HL-60 (cell line): ENCODE results near the gene DAGLB.
A peak's percentile ranks its signal among the peaks of the same experiment; 100 is the strongest.

Experiments
- DNase-seq, 2 experiments: peaks; one replicate each; pipeline ENCODE4 v3.0.0-alpha.2; 2010 to 2020; ENCODE audit warnings: low read depth in 1 of 2, low spot score in 1 of 2
- H3K27ac ChIP-seq: fragments of 250-450 bp; sonication (Bioruptor Pico); replicated peaks from 2 replicates; pipeline ENCODE4 v1.5.1; 2020; ENCODE audit warnings: mild to moderate bottlenecking, moderate library complexity
- H3K27me3 ChIP-seq: fragments of 250-450 bp; sonication (Bioruptor Pico); 2 replicates; pipeline ENCODE4 v1.5.1; 2021; ENCODE audit warnings: mild to moderate bottlenecking, moderate library complexity; ENCODE audit not compliant: insufficient read depth, poor library complexity, severe bottlenecking
- H3K4me3 ChIP-seq: replicated peaks from 2 replicates; pipeline ENCODE4 v1.5.1; 2011; ENCODE audit warnings: mild to moderate bottlenecking, control low read depth, low read length; ENCODE audit not compliant: insufficient read depth
- GABPA ChIP-seq: IDR thresholded peaks from 2 replicates; pipeline ENCODE4 v1.6.1; 2012; ENCODE audit warnings: low read depth
- POLR2AphosphoS5 ChIP-seq: IDR thresholded peaks from 2 replicates; pipeline ENCODE4 v1.6.1; 2012; ENCODE audit warnings: low read depth
- SPI1 ChIP-seq: IDR thresholded peaks from 2 replicates; pipeline ENCODE4 v1.6.1; 2012; ENCODE audit warnings: low read depth, mild to moderate bottlenecking, borderline replicate concordance
- TF ChIP-seq, protein P1 (sequence below): IDR thresholded peaks from 2 replicates; pipeline ENCODE4 v1.6.1; 2012; ENCODE audit warnings: low read depth; ENCODE audit not compliant: insufficient replicate concordance
- TF ChIP-seq, protein P2 (sequence below): IDR thresholded peaks from one replicate; pipeline ENCODE4 v1.5.1; 2011; ENCODE audit warnings: low read length, control low read depth, inconsistent platforms; ENCODE audit not compliant: insufficient read depth

The DAGLB gene

DNA sequence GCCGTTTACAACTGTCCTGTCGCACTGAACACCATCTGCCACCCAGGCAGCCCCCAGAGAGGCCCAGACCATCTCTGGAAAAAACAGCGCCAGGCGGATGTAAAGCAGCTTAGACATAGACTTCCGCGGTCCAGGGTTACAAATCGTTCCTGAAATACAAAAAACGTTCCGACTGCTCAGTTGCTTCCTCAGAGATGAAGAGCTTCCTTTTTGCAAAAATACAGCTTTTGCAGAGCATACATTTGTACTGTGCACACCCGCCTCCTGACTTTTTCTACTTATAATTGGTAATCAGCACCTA is 11.4 kb downstream of the DAGLB start:
- peak overlapping the region; percentile 87 for H3K27ac ChIP-seq
- peak in 1 of 2 experiments; percentile 97 for DNase-seq
- H3K27me3 ChIP-seq, result no peaks in the 10 kb centered on the region
- H3K4me3 ChIP-seq, result no peak overlapping the region
- TF ChIP-seq GABPA (peak; percentile 65), POLR2AphosphoS5 (peak; percentile 86), SPI1 (no peak)
- TF ChIP-seq, protein P1, sequence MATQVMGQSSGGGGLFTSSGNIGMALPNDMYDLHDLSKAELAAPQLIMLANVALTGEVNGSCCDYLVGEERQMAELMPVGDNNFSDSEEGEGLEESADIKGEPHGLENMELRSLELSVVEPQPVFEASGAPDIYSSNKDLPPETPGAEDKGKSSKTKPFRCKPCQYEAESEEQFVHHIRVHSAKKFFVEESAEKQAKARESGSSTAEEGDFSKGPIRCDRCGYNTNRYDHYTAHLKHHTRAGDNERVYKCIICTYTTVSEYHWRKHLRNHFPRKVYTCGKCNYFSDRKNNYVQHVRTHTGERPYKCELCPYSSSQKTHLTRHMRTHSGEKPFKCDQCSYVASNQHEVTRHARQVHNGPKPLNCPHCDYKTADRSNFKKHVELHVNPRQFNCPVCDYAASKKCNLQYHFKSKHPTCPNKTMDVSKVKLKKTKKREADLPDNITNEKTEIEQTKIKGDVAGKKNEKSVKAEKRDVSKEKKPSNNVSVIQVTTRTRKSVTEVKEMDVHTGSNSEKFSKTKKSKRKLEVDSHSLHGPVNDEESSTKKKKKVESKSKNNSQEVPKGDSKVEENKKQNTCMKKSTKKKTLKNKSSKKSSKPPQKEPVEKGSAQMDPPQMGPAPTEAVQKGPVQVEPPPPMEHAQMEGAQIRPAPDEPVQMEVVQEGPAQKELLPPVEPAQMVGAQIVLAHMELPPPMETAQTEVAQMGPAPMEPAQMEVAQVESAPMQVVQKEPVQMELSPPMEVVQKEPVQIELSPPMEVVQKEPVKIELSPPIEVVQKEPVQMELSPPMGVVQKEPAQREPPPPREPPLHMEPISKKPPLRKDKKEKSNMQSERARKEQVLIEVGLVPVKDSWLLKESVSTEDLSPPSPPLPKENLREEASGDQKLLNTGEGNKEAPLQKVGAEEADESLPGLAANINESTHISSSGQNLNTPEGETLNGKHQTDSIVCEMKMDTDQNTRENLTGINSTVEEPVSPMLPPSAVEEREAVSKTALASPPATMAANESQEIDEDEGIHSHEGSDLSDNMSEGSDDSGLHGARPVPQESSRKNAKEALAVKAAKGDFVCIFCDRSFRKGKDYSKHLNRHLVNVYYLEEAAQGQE, result no peak
- TF ChIP-seq, protein P2, sequence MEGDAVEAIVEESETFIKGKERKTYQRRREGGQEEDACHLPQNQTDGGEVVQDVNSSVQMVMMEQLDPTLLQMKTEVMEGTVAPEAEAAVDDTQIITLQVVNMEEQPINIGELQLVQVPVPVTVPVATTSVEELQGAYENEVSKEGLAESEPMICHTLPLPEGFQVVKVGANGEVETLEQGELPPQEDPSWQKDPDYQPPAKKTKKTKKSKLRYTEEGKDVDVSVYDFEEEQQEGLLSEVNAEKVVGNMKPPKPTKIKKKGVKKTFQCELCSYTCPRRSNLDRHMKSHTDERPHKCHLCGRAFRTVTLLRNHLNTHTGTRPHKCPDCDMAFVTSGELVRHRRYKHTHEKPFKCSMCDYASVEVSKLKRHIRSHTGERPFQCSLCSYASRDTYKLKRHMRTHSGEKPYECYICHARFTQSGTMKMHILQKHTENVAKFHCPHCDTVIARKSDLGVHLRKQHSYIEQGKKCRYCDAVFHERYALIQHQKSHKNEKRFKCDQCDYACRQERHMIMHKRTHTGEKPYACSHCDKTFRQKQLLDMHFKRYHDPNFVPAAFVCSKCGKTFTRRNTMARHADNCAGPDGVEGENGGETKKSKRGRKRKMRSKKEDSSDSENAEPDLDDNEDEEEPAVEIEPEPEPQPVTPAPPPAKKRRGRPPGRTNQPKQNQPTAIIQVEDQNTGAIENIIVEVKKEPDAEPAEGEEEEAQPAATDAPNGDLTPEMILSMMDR, result no peak

- no peaks in the 10 kb centered on the region for H3K27me3 ChIP-seq
- peak; percentile 87 to 93 for DNase-seq
- no peak overlapping the region for H3K4me3 ChIP-seq
- TF ChIP-seq GABPA (no peak), SPI1 (peak; percentile 68; the same call in 1 of the 2 replicates), POLR2AphosphoS5 (peak; percentile 79)
- TF ChIP-seq, protein P1, result no peak
- TF ChIP-seq, protein P2, result peak; percentile 84
- H3K27ac ChIP-seq, result peak overlapping the region; percentile 87
Measured at GRCh38 chr7:6435486-6436384, 12.0 kb downstream of the DAGLB start.

DNA sequence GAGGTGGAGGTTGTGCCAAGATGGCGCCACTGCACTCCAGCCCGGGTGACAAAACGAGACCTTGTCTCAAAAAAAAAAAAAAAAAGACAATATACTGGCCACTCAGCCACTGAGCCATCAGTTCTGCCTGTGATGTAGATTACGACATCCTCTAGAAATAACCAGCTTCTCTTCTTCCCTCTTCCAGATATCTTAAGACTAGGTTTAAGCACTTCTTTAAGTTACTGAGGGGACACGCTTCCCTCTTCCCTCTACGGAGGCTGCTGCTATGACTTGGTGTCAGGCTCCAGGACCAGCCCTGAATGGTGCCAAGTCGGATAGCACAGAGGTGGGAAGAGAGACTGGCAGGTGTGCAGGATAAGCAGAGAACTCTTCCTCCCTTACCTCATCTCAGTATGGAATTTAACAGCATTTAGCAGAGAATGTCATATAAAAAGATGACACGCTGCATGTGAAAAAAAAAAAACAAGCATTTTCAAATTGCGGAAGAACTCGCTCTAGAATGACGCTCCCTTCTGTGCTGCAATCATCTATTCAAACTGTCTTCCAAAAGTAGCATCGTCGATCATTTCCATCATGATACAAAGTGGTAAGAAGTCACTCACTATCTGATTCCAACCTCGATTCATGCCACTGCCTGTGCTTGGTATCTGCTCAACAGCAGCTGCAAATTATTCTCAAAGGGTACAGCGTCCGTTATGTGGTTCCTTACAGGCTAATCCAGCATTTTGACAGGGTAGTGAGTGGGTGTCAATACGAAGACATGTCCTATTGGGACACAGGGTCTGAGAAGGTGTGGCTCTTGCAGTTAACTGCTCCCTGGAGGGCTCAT is 13.8 kb downstream of the DAGLB start:
- H3K4me3 ChIP-seq, result no peak overlapping the region
- TF ChIP-seq, protein P1, result no peak
- TF ChIP-seq, protein P2, result no peak
- TF ChIP-seq POLR2AphosphoS5 (no peak), GABPA (no peak), SPI1 (peak; percentile 26; the same call in 1 of the 2 replicates)
- peak in 1 of 2 experiments; percentile 73 for DNase-seq
- H3K27me3 ChIP-seq, result no peaks in the 10 kb centered on the region
- H3K27ac ChIP-seq, result peak overlapping the region; percentile 87
